ENCODE measurements around the gene MB21D2. TPM values are rescaled to one million over a fixed set of nuclear protein-coding genes. Genes with fewer than 3 reads are reported as not detected.

Gene MB21D2
- total RNA-seq, 1 donor from 2014 or later, result 5.5 TPM

- intact Hi-C loops (cut with micrococcal nuclease), result no loop called here
Measured at GRCh38 chr3:192840143-192840836, 77.4 kb downstream of the MB21D2 start.

DNA sequence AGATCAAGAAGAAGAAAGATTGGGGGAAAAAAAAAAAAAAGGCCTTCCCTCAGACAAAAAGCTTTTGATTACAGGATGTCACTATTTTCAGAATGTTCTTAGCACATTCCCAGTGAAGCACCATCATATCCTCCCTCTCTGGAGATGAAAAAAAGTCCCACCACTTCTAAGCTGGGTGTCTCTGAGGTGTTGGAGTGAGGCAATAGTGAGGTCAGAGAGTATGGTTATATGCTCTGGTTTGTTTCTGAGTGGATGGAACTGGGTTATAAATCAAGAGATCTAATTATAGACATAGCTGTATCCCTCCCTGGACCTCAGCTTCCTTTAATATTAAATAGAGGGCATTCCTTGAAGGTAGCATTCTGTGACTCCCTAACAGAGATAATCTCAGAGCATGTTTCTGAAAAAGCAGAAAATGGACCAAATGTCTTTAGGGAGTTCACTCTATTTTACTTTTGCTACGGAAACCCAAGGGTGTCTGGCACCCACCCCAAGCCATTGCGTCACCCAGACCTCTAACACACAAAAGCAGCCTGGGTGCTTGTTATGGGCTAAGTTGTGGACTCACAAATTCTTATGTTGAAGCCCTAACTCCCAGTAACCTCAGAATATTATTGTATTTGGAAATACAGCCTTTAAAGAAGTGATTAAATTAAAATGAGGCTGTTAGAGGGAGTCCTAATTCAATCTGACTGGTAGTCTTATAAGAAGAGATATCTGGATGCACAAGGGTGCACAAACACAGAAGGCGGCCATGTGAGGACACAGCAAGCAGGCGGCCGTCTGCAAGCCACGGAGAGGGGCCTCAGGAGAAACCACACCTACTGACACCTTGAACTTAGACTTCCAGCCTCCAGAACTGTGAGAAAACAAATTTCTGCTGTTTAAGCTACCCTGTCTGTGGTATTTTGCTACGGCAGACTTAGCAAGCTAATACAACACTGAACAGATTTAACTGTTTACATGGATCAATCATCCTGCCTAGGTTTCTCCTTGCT lies 81.5 kb downstream of the MB21D2 start:
- intact Hi-C loops (cut with micrococcal nuclease), result loop anchor here (5.0 kb wide), 1 partner anchor 81 kb away; the partner anchor contains the start of gene MB21D2

DNA sequence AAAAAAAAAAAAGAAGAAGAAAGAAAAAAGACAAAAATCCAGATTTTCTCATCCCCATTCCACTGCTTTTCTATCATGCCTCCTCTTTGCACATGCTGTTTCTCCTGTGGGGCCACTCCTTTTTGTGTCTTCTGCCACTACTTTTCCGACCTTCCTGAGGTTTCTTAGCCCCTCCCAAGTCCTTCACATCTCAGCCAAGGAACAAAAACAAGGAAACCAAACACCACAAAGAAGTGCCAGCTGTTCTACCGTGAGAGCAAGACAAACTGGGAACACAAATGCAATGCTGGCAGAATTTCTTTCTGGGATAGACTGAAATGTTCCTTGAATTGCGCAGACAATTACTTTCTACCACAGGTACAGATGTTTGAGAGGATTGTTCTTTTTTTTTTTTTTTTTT lies 83.2 kb downstream of the MB21D2 start:
- intact Hi-C loops (cut with micrococcal nuclease), result no loop called here

- intact Hi-C loops (cut with micrococcal nuclease), result no loop called here
Measured at GRCh38 chr3:192833177-192833890, 84.3 kb downstream of the MB21D2 start.

- intact Hi-C loops (cut with micrococcal nuclease), result no loop called here
Measured at GRCh38 chr3:192831801-192832347, 85.8 kb downstream of the MB21D2 start.

DNA sequence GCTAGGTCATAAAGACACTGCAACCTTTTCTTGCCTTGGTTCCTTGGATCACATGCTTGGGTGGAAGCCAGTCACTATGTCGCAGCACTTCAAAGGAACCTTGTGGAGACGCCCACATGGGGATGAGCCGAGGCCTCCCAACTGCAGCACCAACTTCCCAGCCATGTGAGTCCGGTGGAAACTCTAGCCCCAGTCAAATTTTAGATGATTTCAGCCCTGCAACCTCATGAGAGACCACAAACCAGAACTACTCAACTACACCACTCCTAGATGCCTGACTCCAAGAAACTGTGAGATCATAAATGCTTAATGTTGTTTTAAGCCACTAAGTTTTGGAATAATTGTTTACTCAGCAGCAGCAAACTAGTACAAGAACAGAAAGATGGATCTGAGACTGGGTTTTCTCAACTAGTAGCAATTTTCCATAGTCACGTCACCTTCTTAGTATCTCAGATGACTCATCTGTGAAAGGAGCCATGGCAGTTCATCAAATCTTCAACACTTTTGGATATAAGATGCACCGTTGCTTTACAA lies 86.5 kb downstream of the MB21D2 start:
- intact Hi-C loops (cut with micrococcal nuclease), result no loop called here

GRCh38 chr3:192830291-192831110 lies 87.2 kb downstream of the MB21D2 start:
- intact Hi-C loops (cut with micrococcal nuclease), result no loop called here

GRCh38 chr3:192827863-192828594 lies 89.6 kb downstream of the MB21D2 start:
- intact Hi-C loops (cut with micrococcal nuclease), result no loop called here

DNA sequence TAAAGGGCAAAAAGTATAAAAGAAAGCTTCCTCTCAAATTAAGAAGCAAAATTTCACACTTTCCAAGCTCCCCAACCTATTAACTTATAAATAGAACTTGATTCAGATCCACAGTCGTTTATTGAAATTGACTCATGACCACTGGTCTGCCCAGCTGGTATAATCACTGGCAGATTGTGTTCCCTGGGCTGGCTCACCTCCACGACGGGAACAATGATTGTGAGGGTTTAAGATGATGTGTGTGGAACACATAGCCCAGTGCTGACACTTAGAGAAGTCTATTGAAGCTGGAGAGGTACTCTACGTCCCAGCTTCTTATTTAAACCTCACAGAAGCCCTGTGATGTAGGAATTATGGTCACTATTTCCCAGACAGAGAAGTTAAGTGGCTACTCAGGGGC lies 90.4 kb downstream of the MB21D2 start:
- intact Hi-C loops (cut with micrococcal nuclease), result no loop called here

GRCh38 chr3:192826214-192827006 lies 91.2 kb downstream of the MB21D2 start:
- intact Hi-C loops (cut with micrococcal nuclease), result no loop called here

- intact Hi-C loops (cut with micrococcal nuclease), result no loop called here
Measured at GRCh38 chr3:192825657-192826200, 91.9 kb downstream of the MB21D2 start.

DNA sequence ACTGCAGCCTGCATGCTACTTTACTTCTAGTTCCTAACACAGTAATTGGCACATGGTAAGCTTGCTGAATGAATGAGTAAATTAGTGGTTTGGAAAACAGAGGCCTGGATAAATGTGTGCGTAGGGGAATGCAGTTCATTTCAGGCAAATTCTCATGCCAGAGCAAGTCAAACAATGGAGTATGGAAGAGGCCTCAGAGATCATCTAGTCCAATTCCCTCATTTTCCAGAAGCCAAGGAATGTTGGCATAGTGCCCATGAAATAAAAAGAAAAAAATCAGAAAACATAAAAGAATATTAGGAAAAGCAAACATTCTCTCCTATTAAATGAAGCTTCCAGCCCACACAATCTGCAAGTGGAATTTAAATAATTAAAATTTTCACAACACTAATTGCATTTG lies 92.4 kb downstream of the MB21D2 start:
- intact Hi-C loops (cut with micrococcal nuclease), result no loop called here

- intact Hi-C loops (cut with micrococcal nuclease), result no loop called here
Measured at GRCh38 chr3:192824313-192824712, 93.3 kb downstream of the MB21D2 start.

DNA sequence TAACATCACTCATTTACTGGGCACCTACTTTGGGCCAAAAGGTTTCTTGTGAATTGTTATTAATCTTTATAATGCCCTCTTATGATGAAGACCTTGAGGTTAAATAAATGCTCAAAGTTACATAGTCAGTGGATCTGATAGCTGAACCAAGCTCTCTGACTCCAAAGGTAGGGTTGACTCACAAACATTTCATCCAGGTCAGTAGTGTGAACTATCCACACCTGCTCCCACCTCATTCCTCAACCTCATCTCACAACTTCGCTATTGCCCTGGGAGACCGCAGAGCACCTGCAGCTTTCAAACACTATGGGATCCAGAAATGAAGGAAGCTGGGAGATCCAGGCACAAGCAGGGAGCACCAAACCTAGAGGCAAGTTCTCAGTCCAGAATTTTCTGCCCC lies 96.5 kb downstream of the MB21D2 start:
- intact Hi-C loops (cut with micrococcal nuclease), result no loop called here

DNA sequence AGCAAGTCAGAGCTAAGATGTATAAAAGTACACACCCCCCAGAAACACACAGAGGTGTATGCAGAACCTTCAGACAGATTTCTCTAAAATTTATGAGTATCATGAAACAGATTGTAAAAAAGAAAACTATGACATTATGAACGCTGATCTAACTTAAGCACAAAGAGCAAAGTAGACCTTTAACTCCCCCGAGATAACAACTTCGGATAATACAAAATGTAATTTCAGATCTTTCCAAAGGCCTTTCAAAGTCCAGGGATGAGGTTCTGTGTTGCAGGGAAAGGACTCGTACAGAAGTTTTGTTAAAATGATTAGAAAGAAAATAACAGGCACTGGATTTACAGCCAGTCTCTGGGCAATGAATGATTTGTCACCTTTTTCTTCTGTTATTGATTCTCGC lies 97.5 kb downstream of the MB21D2 start:
- intact Hi-C loops (cut with micrococcal nuclease), result no loop called here

DNA sequence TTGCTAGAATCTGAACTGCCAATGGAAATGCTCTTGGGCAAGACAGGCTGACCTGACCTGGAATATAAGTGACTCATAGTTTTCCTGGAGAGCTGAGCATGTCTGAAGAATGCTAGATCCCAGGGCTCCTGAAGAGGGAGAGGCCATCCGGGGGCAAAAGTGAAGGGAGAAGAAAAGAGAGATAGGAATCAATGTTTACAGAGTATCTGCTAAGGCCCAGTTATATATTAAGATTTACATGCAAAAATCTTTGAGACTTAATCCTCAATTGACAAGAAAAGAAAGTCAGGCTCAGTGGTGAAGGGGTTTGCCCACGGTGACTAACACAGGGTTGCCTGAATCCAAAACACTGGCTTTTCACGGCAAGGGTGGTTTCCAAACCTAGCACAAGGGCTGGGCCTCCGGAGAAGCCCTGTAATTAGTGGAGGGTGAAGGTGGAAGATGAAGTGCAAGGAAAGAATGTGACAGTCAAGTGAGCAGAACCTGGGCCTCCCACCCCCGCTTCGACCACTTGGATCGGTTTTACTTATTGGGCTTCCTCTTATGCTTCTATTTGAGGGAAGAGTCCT lies 98.6 kb downstream of the MB21D2 start:
- intact Hi-C loops (cut with micrococcal nuclease), result loop anchor here (2.0 kb wide), 1 partner anchor 74 kb away; no protein-coding TSS in a partner anchor

DNA sequence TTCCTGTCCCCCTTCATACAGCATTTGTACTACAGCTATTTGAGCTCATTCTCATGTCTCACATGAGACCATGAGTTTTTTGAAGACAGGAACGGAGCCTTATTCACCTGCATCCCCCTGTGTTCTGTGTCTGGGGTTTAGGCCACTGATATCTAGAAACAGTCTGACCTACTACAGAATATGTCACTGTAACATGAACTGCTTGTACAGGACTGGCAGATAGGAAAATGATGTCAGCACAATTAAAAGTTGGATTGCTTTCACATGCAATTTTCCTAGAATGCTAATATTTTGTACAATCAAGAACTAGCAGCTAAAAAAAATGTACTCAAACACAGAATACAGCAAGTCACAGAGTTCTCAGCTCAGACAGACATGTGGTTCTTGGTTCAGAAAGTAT lies 99.5 kb downstream of the MB21D2 start:
- intact Hi-C loops (cut with micrococcal nuclease), result loop anchor here (2.0 kb wide), 1 partner anchor 75 kb away; no protein-coding TSS in a partner anchor

GRCh38 chr3:192817506-192817905 lies 100.2 kb downstream of the MB21D2 start:
- intact Hi-C loops (cut with micrococcal nuclease), result no loop called here
